NCI-H2171 (cell line): ENCODE measurements around the gene TBC1D3.
"Not testable (repeated sequence)": the region's sequence is repeated elsewhere in the genome, so short reads cannot be mapped to it uniquely, and the experiment has no call there.

Experiments used
- DNase-seq: peaks from one replicate; lab custom pipeline; 2025; lab: John Stamatoyannopoulos, UW

TBC1D3 gene

GRCh38 chr17:38192455-38192854 lies at the start of gene TBC1D3:
Gene TBC1D3, minus strand, starts transcription at chr17:38192555. Its CDS starts 1,526 bp downstream, at chr17:38191029.
- not testable (repeated sequence) for DNase-seq

DNA sequence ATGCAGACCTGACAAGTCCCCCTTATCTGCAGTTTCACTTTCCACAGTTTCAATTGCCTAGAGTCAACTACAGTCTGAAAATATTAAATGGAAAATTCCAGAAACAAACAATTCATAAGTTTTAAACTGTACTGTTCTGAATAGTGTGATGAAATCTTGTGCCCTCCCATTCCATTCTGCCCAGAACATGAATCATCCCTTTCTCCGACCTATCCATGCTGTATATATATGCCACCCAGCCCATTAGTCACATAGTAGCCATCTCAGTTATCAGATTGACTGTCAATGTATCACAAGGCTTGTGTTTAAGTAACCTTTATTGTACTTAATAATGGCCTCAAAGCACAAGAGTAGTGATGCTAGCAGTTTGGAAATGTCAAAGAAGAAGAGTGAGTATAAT lies 40.4 kb upstream of the TBC1D3 start:
- DNase-seq, result not testable (repeated sequence)

- DNase-seq, result not testable (repeated sequence)
Observed at GRCh38 chr17:38225844-38226495, 33.6 kb upstream of the TBC1D3 start.

GRCh38 chr17:38220867-38221266 lies 28.5 kb upstream of the TBC1D3 start:
- DNase-seq, result not testable (repeated sequence)

- DNase-seq, result not testable (repeated sequence)
Observed at GRCh38 chr17:38200271-38200670, 7.9 kb upstream of the TBC1D3 start.

DNA sequence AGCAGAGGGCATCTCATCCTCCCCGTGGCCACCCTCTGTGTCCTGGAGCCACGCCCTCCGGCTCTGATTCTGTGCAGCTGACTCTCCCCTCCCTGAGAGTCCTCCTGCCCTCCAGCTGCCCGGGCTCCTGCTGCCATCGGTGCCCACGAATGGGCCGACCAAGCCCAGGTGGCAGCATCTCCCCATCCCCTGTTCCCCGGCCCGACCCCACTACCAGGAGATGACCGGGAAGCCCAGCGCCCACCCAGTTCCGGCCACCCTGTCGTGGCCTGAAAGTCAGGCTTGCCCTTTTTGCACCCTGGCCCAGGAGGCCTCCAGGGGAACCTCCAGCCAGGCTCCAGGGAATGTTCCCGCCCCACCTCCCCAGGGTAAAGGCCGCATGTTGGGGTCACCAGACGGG lies 57.5 kb downstream of the TBC1D3 start:
- not testable (repeated sequence) for DNase-seq
